CD4-positive, CD25-positive, alpha-beta regulatory T cell (primary cell): Measurements from ENCODE around the gene IL20. TPM values are rescaled to one million over a fixed set of nuclear protein-coding genes. Genes with fewer than 3 reads are reported as not detected.

Source experiments
- ATAC-seq, 2 donors: fragments of 150-1000 bp; cut with Tn5 transposase; one replicate each; pipeline ENCODE4 v1.10.0; 2021; ENCODE audit warnings: low read depth in 2 of 2, moderate number of reproducible peaks in 2 of 2, moderate library complexity in 1 of 2
- DNase-seq, 3 donors: peaks; one replicate each; pipeline versions ENCODE4 v3.0.0 to v3.0.0-alpha.2; 2012 to 2022; ENCODE audit warnings: mixed read lengths in 1 of 3
- H3K27ac ChIP-seq: one replicate; pipeline ENCODE4 v1.7.0; 2013; ENCODE audit warnings: mild to moderate bottlenecking, low read length; ENCODE audit not compliant: insufficient read depth, poor library complexity, severe bottlenecking
- H3K27me3 ChIP-seq: one replicate; pipeline ENCODE4 v1.7.0; 2013; ENCODE audit warnings: low read length; ENCODE audit not compliant: control insufficient read depth, insufficient read depth
- H3K36me3 ChIP-seq: one replicate; pipeline ENCODE4 v1.7.0; 2013; ENCODE audit warnings: mild to moderate bottlenecking, low read length, moderate library complexity; ENCODE audit not compliant: control insufficient read depth, insufficient read depth
- H3K4me1 ChIP-seq: 2 replicates; pipeline ENCODE4 v1.7.0; 2013; ENCODE audit warnings: mild to moderate bottlenecking, low read length; ENCODE audit not compliant: insufficient read depth, control insufficient read depth, poor library complexity, severe bottlenecking
- H3K4me3 ChIP-seq: one replicate; pipeline ENCODE4 v1.7.0; 2013; ENCODE audit warnings: low read depth, mild to moderate bottlenecking, low read length, moderate library complexity
- H3K9me3 ChIP-seq, 2 experiments: 1 replicate in 1 of 2; 2 replicates in 1 of 2; pipeline ENCODE4 v1.7.0; 2013; ENCODE audit warnings: low read length in 2 of 2, mild to moderate bottlenecking in 1 of 2, moderate library complexity in 1 of 2; ENCODE audit not compliant: control insufficient read depth in 2 of 2
- H3K27ac Mint-ChIP-seq, 3 donors: one replicate each; pipeline ENCODE4 v1.8.0; 2020 to 2022; ENCODE audit warnings: mild to moderate bottlenecking in 3 of 3, mixed read lengths in 3 of 3, moderate library complexity in 2 of 3
- H3K27me3 Mint-ChIP-seq: one replicate; pipeline ENCODE4 v1.8.0; 2022; ENCODE audit warnings: mild to moderate bottlenecking, mixed read lengths
- H3K36me3 Mint-ChIP-seq: one replicate; pipeline ENCODE4 v1.8.0; 2020; ENCODE audit warnings: mixed read lengths
- H3K4me1 Mint-ChIP-seq, 4 donors: one replicate each; pipeline ENCODE4 v1.8.0; 2020 to 2022; ENCODE audit warnings: mixed read lengths in 4 of 4, mild to moderate bottlenecking in 1 of 4
- H3K4me3 Mint-ChIP-seq, 4 donors: one replicate each; pipeline ENCODE4 v1.8.0; 2020 to 2022; ENCODE audit warnings: mild to moderate bottlenecking in 4 of 4, mixed read lengths in 4 of 4, moderate library complexity in 3 of 4
- H3K9me3 Mint-ChIP-seq, 7 donors: one replicate each; pipeline ENCODE4 v1.8.0; 2020 to 2022; ENCODE audit warnings: mixed read lengths in 7 of 7, mild to moderate bottlenecking in 3 of 7, moderate library complexity in 2 of 7
- polyA plus RNA-seq, 4 donors: library from polyadenylated mRNA; unstranded; fragments of 300-500 nt; fragmentation: Illumina TruSeq; gene quantifications; one replicate each; pipeline ENCODE4 v1.2.3, GENCODE V29; 2021
- total RNA-seq: library from RNA; stranded (reverse); gene quantifications from one replicate; pipeline ENCODE4 v1.2.3, GENCODE V29; 2022

Gene IL20
- total and polyA plus RNA-seq, 5 donors from 2014 or later, result not detected

GRCh38 chr1:206867239-206867638 lies 1.8 kb downstream of the IL20 start:
- Histone ChIP-seq H3K4me1 (no peaks in the 10 kb centered on the region), H3K9me3 (peaks cover 2 to 4% of the 10 kb centered on the region in 2 experiments), H3K4me3 (no peak overlapping the region), H3K36me3 (no peaks in the 10 kb centered on the region), H3K27me3 (peaks cover 23% of the 10 kb centered on the region), H3K27ac (no peak overlapping the region)
- peaks cover 0 to 6% (median 4%) of the 10 kb centered on the region in 4 donors for H3K4me1 Mint-ChIP-seq
- no peak overlapping the region for H3K4me3 Mint-ChIP-seq
- peaks cover 27% of the 10 kb centered on the region for H3K27me3 Mint-ChIP-seq
- no peak overlapping the region for H3K27ac Mint-ChIP-seq
- no peak for DNase-seq
- peaks cover 0 to 4% (median 1%) of the 10 kb centered on the region in 7 donors for H3K9me3 Mint-ChIP-seq
- ATAC-seq, result no peak
- peaks cover 3% of the 10 kb centered on the region for H3K36me3 Mint-ChIP-seq

- Mint-ChIP-seq H3K9me3 (peaks cover 0 to 5% (median 1%) of the 10 kb centered on the region in 7 donors), H3K4me1 (peaks cover 0 to 6% (median 4%) of the 10 kb centered on the region in 4 donors), H3K27ac (no peak overlapping the region), H3K27me3 (peaks cover 23% of the 10 kb centered on the region), H3K4me3 (no peak overlapping the region), H3K36me3 (peaks cover 3% of the 10 kb centered on the region)
- Histone ChIP-seq H3K9me3 (peaks cover 3 to 9% of the 10 kb centered on the region in 2 experiments), H3K4me3 (no peak overlapping the region), H3K36me3 (no peaks in the 10 kb centered on the region), H3K27ac (no peak overlapping the region), H3K4me1 (no peaks in the 10 kb centered on the region), H3K27me3 (peaks cover 20% of the 10 kb centered on the region)
- DNase-seq (no peak), ATAC-seq (no peak)
Observed at GRCh38 chr1:206867716-206868115, 2.3 kb downstream of the IL20 start.

- Mint-ChIP-seq H3K36me3 (peaks cover 3% of the 10 kb centered on the region), H3K4me3 (no peak overlapping the region), H3K27ac (no peak overlapping the region), H3K9me3 (peaks cover 0 to 7% (median 1%) of the 10 kb centered on the region in 7 donors), H3K27me3 (peaks cover 17% of the 10 kb centered on the region), H3K4me1 (peaks cover 0 to 6% (median 4%) of the 10 kb centered on the region in 4 donors)
- H3K4me3 ChIP-seq, result no peak overlapping the region
- peaks cover 18% of the 10 kb centered on the region for H3K27me3 ChIP-seq
- DNase-seq (no peak), ATAC-seq (no peak)
- peaks cover 3 to 9% of the 10 kb centered on the region in 2 experiments for H3K9me3 ChIP-seq
- H3K4me1 ChIP-seq, result no peaks in the 10 kb centered on the region
- no peak overlapping the region for H3K27ac ChIP-seq
- H3K36me3 ChIP-seq, result no peaks in the 10 kb centered on the region
Observed at GRCh38 chr1:206868264-206868663, 2.8 kb downstream of the IL20 start.

- Histone ChIP-seq H3K27ac (no peak overlapping the region), H3K9me3 (peaks cover 12 to 21% of the 10 kb centered on the region in 2 experiments), H3K27me3 (peaks cover 15% of the 10 kb centered on the region), H3K4me1 (no peaks in the 10 kb centered on the region), H3K36me3 (no peaks in the 10 kb centered on the region), H3K4me3 (no peak overlapping the region)
- Mint-ChIP-seq H3K36me3 (peaks cover 17% of the 10 kb centered on the region), H3K27ac (no peak overlapping the region), H3K4me3 (no peak overlapping the region), H3K4me1 (no peaks in the 10 kb centered on the region), H3K27me3 (peaks cover 12% of the 10 kb centered on the region), H3K9me3 (peaks cover 3 to 20% (median 9%) of the 10 kb centered on the region in 7 donors)
- no peak for DNase-seq
- ATAC-seq, result no peak
Observed at GRCh38 chr1:206872139-206872538, 6.7 kb downstream of the IL20 start.

- Histone ChIP-seq H3K27me3 (peaks cover 7% of the 10 kb centered on the region), H3K4me1 (no peaks in the 10 kb centered on the region), H3K27ac (no peak overlapping the region), H3K36me3 (no peaks in the 10 kb centered on the region), H3K4me3 (no peak overlapping the region), H3K9me3 (peaks cover 19 to 35% of the 10 kb centered on the region in 2 experiments)
- DNase-seq, result no peak
- H3K27me3 Mint-ChIP-seq, result peaks cover 12% of the 10 kb centered on the region
- H3K9me3 Mint-ChIP-seq, result peaks cover 3 to 28% (median 16%) of the 10 kb centered on the region in 7 donors
- no peak overlapping the region for H3K27ac Mint-ChIP-seq
- H3K36me3 Mint-ChIP-seq, result peaks cover 23% of the 10 kb centered on the region
- no peak overlapping the region for H3K4me3 Mint-ChIP-seq
- ATAC-seq, result no peak
- H3K4me1 Mint-ChIP-seq, result no peaks in the 10 kb centered on the region
Observed at GRCh38 chr1:206873603-206874188, 8.3 kb downstream of the IL20 start.

- no peak overlapping the region for H3K4me3 Mint-ChIP-seq
- DNase-seq (no peak), ATAC-seq (no peak)
- peaks cover 30% of the 10 kb centered on the region for H3K36me3 Mint-ChIP-seq
- H3K9me3 Mint-ChIP-seq, result peaks cover 6 to 34% (median 18%) of the 10 kb centered on the region in 7 donors
- H3K27me3 Mint-ChIP-seq, result peaks cover 12% of the 10 kb centered on the region
- no peak overlapping the region for H3K27ac ChIP-seq
- no peaks in the 10 kb centered on the region for H3K36me3 ChIP-seq
- no peak overlapping the region for H3K4me3 ChIP-seq
- no peaks in the 10 kb centered on the region for H3K4me1 ChIP-seq
- H3K9me3 ChIP-seq, result peaks cover 21 to 39% of the 10 kb centered on the region in 2 experiments
- peaks cover 0 to 5% (median 1%) of the 10 kb centered on the region in 4 donors for H3K4me1 Mint-ChIP-seq
- peaks cover 2% of the 10 kb centered on the region for H3K27me3 ChIP-seq
- no peak overlapping the region for H3K27ac Mint-ChIP-seq
Observed at GRCh38 chr1:206875752-206876377, 10.4 kb downstream of the IL20 start.

- H3K27me3 ChIP-seq, result no peaks in the 10 kb centered on the region
- Mint-ChIP-seq H3K9me3 (peaks cover 4 to 34% (median 11%) of the 10 kb centered on the region in 7 donors), H3K4me3 (no peak overlapping the region)
Observed at GRCh38 chr1:206878456-206878855, 13.0 kb downstream of the IL20 start.

More at GRCh38 chr1:206878456-206878855, 13.0 kb downstream of the IL20 start:
- Mint-ChIP-seq H3K27me3 (peaks cover 12% of the 10 kb centered on the region), H3K4me1 (peaks cover 0 to 5% (median 1%) of the 10 kb centered on the region in 4 donors), H3K36me3 (peaks cover 25% of the 10 kb centered on the region), H3K27ac (no peak overlapping the region)
- DNase-seq, result no peak
- Histone ChIP-seq H3K4me3 (no peak overlapping the region), H3K27ac (no peak overlapping the region), H3K4me1 (no peaks in the 10 kb centered on the region), H3K9me3 (peaks cover 17 to 30% of the 10 kb centered on the region in 2 experiments), H3K36me3 (no peaks in the 10 kb centered on the region)
- no peak for ATAC-seq
